Measurements from ENCODE around the gene MIOX. TPM values are rescaled to one million over a fixed set of nuclear protein-coding genes. Genes with fewer than 3 reads are reported as not detected.

The MIOX gene
- polyA plus RNA-seq, 1 experiment = 0.14 TPM

DNA sequence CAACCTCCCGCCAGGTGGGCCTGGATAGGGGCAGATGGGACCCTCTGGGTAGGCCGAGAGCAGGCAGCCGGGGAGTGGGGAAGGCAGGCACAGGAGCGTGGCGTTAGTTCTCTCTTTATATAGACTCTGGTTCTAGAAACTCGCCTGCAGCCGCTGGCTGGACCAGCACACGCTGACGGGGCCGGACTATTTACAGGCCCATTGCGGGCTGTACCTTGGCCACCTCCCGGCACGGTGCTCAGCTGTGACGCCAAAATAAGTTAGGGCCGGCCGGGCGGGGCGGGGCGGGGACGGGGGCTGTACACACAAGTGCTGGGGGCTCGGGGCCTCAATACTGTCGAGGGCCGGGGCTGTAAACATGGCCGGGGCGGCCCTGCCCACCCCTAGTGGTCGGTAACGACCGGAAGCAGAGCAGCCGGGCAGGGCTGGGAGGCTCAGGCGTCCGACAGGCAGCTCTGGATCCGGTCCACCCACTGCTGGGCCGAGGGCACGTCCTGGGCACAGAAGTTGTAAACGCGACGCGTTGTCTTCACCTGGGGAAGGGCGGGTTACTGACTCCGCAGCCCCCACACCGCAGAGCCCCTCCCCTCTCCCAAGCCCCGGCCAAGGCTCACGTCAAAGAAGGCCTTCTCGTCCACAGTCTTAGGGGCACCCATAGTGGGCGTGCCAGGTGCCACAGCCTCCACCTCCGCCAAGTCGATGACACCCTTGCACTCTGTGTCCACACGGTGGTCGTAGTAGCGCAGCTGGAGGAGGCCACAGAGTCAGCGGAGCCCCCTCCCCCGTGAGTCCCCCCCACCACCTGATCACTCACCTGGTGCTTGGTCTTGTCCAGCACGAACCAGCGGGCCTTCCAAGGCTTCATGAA lies 39.7 kb upstream of the MIOX start:
- Histone ChIP-seq H3K9me3 (ENCODE audit: control insufficient read depth, insufficient read depth, low read length) (no peaks in the 10 kb centered on the region; the same call in 1 of the 2 replicates), H3K27me3 (ENCODE audit: control insufficient read depth, insufficient read depth, low read length) (no peaks in the 10 kb centered on the region), H3K4me3 (ENCODE audit: low read depth, low read length) (no peak overlapping the region), H3K27ac (ENCODE audit: low read depth, low read length) (no peak overlapping the region)
- ChIA-PET POLR2A (no interaction called here), CTCF (no interaction called here)
- TF ChIP-seq, protein P1, sequence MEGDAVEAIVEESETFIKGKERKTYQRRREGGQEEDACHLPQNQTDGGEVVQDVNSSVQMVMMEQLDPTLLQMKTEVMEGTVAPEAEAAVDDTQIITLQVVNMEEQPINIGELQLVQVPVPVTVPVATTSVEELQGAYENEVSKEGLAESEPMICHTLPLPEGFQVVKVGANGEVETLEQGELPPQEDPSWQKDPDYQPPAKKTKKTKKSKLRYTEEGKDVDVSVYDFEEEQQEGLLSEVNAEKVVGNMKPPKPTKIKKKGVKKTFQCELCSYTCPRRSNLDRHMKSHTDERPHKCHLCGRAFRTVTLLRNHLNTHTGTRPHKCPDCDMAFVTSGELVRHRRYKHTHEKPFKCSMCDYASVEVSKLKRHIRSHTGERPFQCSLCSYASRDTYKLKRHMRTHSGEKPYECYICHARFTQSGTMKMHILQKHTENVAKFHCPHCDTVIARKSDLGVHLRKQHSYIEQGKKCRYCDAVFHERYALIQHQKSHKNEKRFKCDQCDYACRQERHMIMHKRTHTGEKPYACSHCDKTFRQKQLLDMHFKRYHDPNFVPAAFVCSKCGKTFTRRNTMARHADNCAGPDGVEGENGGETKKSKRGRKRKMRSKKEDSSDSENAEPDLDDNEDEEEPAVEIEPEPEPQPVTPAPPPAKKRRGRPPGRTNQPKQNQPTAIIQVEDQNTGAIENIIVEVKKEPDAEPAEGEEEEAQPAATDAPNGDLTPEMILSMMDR (IDR thresholded peaks at IDR 0.05; ENCODE audit: low read depth, low read length) = no peak
- no peak for DNase-seq (ENCODE audit: low read depth, low spot score)

DNA sequence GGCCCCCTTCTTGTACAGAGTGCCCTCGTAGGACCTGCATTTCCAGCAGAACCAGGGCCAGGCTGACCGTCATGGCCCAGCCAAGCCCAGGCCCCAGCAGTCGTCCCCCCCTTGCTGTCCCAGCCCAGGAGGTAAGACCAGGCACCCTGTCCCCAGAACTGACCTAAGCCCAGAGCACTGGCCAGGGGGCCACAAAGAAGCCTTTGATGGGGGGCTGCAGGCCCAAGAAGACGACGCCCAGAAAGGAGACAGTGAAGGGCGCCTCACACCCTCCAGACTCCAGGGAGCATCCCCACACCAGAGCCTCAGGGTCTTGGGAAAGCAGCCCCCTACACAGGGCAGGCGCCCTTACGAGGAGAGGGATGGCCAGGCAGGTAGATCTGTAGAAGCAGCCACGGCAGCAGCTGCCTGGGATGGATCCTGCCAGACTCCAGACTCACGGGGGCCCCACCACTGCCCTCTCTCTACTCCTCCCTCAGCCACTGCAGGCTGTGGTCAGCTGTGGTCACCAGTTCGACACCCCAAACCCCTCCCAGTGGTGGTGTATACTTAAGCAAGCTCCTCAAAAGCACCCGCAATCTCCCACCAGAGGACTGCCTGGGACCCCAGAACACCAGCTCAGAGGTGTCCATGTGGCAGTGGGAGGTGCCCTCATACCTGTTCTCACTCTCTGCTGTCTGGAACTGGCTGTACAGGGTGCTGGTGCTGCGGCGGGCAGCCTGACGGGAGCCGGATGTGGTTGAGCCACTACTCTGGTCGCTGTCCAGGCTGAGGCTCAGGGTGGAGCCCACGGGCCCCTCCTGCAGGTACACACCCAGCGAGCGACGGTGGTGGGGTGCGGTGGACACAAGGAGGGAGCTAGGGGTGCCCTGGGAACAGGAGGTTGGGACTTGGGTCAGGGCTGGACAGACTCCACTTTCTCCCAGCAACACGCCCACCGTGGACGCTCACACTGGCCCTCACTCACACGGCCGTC lies 38.8 kb upstream of the MIOX start:
- H3K27me3 ChIP-seq (ENCODE audit: control insufficient read depth, insufficient read depth, low read length) = no peaks in the 10 kb centered on the region
- no peak overlapping the region for H3K4me3 ChIP-seq (ENCODE audit: low read depth, low read length)
- CTCF ChIA-PET = no interaction called here
- no peaks in the 10 kb centered on the region; the same call in 1 of the 2 replicates for H3K9me3 ChIP-seq (ENCODE audit: control insufficient read depth, insufficient read depth, low read length)
- no peak overlapping the region for H3K27ac ChIP-seq (ENCODE audit: low read depth, low read length)
- POLR2A ChIA-PET = interaction anchor here (0.6 to 0.7 kb wide), 2 partner anchors 18 to 36 kb away, joined by 3 read pairs; no protein-coding TSS in a partner anchor
- TF ChIP-seq, protein P1 (IDR thresholded peaks at IDR 0.05; ENCODE audit: low read depth, low read length) = no peak
- no peak for DNase-seq (ENCODE audit: low read depth, low spot score)

DNA sequence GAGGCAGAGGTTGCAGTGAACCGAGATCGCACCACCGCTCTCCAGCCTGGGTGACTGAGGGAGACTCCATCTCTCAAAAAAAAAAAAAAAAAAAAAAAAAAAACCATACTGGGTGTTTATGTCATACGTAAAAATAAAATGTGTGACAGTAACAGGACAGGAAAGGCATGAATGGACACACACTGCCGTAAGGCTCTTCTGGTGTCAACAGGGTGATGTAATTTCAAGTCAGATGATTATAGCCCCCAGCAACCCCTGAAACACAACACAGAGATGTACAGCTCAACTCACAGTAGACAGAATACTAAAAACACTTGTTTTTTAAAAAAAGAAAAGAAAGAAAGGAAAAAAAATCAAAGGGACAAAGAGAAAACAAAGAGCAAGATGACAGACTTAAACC lies 34.0 kb upstream of the MIOX start:
- TF ChIP-seq, protein P1 (IDR thresholded peaks at IDR 0.05; ENCODE audit: low read depth, low read length) = no peak
- no peak for DNase-seq (ENCODE audit: low read depth, low spot score)
- H3K27ac ChIP-seq (ENCODE audit: low read depth, low read length) = no peak overlapping the region
- no peak overlapping the region for H3K4me3 ChIP-seq (ENCODE audit: low read depth, low read length)
- H3K9me3 ChIP-seq (ENCODE audit: control insufficient read depth, insufficient read depth, low read length) = no peaks in the 10 kb centered on the region; the same call in 1 of the 2 replicates
- ChIA-PET CTCF (interaction anchor here (1.3 kb wide), 1 partner anchor 73 kb away, joined by 4 read pairs; the partner anchor contains the start of gene SCO2), POLR2A (no interaction called here)
- H3K27me3 ChIP-seq (ENCODE audit: control insufficient read depth, insufficient read depth, low read length) = no peaks in the 10 kb centered on the region

DNA sequence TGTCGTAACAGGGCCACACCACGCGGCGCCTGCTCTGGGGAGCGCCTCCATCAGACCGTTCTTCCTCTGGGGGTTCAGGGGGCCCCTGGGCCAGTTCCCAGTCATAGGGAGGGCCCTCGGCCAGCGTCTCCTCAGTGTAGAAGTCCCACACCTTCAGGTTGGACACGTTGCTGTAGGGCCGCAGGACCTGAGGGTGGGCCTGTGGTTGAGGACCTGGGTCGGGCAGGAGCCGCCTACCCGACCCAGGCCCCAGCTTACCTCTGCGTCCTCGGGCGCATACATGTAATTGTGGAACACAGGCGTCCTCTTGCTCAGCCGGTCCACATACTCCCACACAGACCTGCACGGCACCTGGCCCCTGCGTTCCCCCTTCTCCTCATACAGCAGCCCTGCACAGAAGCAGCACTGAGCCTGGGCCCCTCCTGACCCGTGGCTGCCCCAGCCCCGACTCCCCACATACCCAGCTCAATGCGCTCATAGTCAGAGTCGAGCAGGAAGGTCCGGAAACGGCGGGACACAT lies 32.0 kb upstream of the MIOX start:
- ChIA-PET POLR2A (no interaction called here), CTCF (interaction anchor here (0.6 kb wide), 1 partner anchor 41 kb away, joined by 4 read pairs; no protein-coding TSS in a partner anchor)
- Histone ChIP-seq H3K9me3 (ENCODE audit: control insufficient read depth, insufficient read depth, low read length) (no peaks in the 10 kb centered on the region; the same call in 1 of the 2 replicates), H3K27me3 (ENCODE audit: control insufficient read depth, insufficient read depth, low read length) (no peaks in the 10 kb centered on the region), H3K4me3 (ENCODE audit: low read depth, low read length) (no peak overlapping the region), H3K27ac (ENCODE audit: low read depth, low read length) (no peak overlapping the region)
- DNase-seq (ENCODE audit: low read depth, low spot score) = no peak
- TF ChIP-seq, protein P1 (IDR thresholded peaks at IDR 0.05; ENCODE audit: low read depth, low read length) = no peak

All from AG04450 (cell line).